GM12891 (cell line): ENCODE measurements around the gene NDUFA8.

Experiments
- POLR2A ChIP-seq: IDR thresholded peaks from 2 replicates; pipeline ENCODE4 v1.6.1; 2011; ENCODE audit warnings: low read depth, low read length, control low read depth
- POLR2AphosphoS5 ChIP-seq: IDR thresholded peaks from 2 replicates; pipeline ENCODE4 v1.6.1; 2011; ENCODE audit warnings: low read depth, low read length, control low read depth
- TAF1 ChIP-seq: IDR thresholded peaks from 2 replicates; pipeline ENCODE4 v1.6.1; 2011; ENCODE audit warnings: low read depth, low read length, control low read depth

DNA sequence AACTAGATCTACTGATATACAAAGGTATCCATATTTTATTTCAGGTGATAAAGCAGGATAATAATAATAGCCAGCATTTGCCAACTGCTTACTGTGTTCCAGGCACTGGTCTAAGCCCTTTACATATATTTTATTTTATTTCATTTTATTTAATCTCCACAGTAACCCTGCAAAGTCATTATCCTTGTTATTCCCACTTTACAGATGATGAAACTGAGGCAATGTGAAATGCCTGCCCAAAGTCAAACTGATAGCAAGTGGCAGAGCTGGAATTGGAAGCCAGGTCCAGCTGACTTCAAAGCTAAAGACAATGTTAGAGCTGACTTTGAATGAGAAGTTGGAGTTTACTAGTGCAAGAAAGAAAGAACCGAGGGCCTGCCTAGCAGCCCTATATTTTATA, 25.0 kb upstream of the NDUFA8 start:
- no peak for TF ChIP-seq POLR2AphosphoS5
- TF ChIP-seq POLR2A, result no peak
- no peak for TF ChIP-seq TAF1
